Cerebellar nuclear complex (tissue), 1 donor: ENCODE data around the gene NEGR1.

Experiments
- DNase-seq, 2 experiments: peaks; one replicate each; lab custom pipeline; 2025; lab: John Stamatoyannopoulos, UW

NEGR1 gene

DNA sequence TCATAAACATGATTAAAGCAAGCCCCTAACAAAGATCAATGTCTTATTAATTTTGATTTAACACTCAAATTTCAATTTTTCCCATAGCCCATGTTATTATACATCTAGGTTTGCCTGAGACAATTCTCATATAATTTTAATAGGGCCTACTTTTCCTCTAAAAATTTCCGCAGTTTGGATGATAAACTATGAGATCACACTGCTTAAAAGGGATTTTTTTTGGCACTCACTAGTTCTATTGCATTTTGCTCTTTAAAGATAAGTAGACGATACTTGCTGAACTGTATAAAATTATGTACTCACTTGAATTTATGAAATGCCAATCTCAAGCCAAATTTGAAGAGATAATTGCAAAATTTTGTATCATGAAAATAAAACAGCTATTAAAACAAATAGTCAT is 721.1 kb downstream of the NEGR1 start:
- no peak for DNase-seq

DNA sequence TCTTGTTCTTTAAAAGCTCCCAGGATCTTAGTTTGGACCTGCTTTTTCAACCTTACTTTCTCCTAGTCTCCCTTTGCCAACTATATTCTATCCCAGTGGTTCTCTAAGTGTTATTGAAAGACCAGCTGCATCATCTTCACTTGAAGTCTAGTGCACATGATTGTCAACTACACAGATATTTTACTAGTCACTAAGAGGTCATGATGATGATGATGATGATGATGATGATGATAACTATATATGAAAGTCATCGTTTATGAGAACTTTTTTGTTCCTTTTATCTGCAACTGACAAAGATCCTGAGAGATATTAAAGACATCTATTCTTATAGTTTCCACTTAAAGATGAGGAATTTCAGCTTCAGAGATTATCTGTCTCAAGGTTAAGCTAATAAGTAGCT is 722.5 kb downstream of the NEGR1 start:
- DNase-seq = no peak

DNA sequence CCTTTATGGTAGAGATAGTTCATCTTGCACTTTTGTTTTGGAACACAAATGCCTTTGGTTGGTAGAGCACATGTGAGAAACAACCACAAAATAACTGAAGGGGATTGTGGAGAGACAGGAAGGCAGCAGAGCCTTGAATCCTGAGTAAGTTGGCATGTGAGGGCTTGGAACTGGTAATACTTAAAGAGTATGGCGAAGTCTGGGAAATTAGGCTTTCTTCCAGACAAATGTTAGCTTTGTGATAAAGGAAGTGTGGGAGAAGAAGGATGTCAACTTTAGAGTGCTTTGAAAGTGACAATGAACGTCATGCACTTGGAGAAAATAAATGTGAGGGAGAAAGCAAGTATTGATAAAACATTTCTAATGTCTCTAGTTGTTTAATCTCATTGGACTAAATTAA is 725.2 kb downstream of the NEGR1 start:
- DNase-seq = no peak

DNA sequence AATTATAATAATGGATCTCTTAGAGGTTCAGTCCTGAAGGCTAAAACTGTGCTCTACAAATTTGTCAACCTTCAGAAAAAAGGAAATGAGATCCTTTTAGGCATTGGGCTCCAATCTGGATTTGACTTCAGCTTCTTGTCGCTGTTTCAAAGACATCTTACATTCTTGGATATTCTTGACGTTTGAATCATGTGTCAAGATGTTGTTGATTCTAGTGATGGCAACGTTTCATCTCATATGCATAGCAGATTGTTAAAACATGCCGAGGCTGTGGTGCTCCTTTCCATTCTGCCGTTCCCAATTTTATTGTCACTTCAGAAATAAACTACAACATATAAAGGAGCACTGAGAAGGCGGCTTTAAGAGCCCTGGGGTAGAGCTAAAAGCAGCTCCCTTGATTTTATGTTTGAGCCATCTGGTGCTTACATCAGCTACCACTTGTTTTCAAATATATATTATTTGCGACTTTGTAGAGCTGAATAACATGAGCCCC is 733.9 kb downstream of the NEGR1 start:
- DNase-seq = no peak

DNA sequence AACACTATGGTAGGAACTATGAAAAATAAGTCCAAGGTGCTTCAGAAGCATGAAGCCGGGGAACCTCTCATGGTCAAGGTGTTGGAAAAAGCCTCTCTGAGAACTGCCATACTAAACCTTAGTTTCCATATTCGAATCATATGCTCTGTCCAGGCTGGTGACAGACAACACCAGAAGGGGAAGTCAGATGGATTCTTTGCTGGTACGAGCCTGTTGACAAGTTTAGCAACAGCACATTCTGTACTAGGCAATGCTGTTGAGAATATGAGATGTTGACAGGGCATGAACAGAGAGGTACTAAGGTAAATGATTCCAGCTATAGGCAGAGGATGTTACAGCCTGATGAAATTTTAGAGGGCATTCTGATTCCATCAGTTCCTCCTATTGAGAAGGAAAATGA is 740.2 kb downstream of the NEGR1 start:
- DNase-seq = no peak

DNA sequence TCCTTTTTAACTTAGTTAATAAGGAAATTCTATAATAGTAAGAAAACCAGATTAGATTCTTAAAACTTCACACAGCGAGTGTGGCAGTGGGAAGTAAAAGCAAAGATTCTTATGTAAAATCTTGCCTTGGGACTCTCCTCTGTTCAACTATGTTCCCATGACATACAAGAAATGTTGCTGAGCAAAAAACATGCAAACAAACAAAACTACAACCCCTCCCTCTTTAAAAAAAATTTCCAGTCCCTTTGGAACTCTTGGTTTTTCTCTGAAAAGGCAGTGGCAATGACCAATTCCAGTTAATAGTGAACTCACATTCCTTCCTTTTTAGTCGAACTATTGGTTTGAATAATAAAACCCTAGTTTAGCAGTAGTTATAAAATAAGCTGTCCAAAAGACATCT is 748.4 kb downstream of the NEGR1 start:
- no peak for DNase-seq

DNA sequence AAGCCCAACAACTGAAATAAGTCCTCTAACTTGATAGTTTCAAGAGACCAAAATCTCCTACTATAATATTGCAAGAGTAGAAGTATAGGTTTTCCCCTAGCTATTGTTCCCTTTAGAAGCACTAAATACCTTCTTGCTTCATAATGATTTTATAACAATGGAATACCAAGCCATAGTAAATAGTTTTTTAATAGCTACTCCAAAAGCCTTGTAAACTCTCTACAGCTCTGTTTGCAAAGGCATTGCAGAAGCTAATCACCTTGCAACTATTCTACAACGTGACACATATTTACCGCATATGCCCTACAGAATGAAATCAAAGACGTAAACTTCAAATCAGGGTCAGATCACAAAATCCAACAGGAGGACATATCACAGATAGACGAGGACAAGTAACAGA is 750.0 kb downstream of the NEGR1 start:
- no peak for DNase-seq

DNA sequence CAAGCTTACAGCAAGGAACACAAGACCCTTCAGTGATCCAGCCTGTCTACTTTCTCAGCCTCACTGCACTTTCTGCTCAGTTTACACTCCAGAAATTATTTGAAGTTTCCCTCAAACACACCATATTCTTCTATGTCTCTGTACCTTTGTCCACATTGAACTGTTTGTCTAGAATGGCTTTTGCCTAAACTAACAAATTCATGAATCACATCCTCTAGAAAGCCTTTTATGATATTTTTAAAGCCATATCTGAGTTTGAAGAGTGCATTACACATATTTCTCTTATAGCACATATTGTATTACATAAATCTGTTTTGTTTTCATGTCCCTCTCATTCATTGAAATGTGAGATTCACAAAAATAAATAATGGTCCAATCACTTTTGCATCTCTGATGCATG is 755.5 kb downstream of the NEGR1 start:
- DNase-seq = no peak

DNA sequence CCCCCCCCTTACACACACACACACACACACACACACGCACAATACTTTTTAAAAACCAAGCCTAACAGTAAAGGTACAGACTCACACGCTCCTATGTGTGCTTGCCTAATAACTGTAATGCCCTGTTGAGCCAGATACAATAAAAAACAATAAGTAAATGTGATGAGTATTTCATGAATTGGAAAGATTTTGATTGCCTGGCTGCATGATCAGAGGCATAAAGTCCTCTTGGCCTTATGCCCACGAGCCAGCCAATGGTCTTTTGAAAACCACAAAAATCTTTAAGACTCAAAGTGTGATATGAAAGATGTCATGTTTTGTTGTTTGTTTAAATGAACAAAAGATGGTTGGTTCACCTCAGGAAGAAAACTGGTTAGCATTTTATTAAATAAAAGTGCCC is 759.6 kb downstream of the NEGR1 start:
- no peak for DNase-seq

DNA sequence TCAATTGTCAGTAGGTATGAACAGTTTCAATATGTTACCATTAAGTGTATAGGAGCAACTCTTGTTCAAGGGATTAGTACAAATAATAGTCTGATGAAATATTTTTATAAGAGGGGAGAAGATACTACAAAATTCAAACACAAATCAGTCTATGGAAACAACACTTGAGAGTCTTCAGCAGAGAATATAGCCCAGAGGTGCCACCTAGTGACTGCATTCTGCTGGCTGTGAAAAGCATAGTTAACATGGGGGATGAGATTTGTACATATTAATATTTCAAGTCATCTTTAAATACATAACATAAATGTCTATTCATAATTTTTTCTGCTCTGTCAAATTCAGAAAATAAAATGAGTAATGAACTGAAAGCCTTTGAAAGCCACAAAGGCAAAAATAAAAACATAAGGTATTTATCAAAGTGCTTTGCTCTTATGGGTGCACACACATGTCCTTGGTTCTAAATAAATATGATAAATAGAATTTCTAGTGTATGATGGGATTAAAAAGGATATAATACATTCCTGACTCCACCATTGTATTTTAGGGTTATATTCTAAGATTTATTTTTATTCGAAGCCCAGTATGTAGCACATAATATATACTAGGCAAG is 760.6 kb downstream of the NEGR1 start:
- DNase-seq = no peak

DNA sequence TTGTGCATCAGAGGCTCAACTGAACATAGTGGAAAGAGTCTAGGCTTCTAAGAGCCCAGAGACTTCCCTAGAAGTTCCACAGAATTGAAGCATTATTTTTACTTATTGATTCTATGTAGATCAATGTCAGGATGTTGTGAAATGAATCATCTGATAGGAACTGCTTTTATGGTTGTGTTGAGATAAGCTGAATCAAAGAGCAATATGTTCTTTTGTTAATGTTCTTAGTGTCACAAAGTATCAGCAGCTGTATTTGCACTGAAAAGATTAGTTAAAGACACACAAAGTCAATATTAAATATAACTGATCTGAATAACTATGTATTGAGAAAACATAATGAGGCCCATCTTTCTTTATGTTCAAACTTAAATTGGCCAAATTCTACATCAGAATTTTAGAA is 770.8 kb downstream of the NEGR1 start:
- no peak for DNase-seq

DNA sequence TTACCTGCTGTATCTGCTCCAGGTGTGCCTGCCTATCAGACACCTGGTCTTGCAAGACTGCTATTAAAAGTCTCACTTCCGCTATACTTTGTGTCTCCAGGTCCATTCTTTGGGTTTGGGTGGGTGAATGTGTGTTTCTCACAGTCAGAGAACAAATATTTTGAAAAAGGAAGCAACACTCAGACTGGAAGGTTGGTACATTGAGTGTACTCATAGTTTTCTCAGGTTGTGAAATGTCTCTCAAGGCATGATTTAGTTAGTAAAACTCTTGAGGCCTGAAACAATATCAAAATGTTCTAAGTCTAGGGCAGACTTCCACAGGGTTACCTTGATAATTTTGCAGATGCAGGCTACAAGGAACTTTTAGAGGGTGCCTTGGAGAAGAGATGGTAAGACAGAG is 771.6 kb downstream of the NEGR1 start:
- no peak for DNase-seq

DNA sequence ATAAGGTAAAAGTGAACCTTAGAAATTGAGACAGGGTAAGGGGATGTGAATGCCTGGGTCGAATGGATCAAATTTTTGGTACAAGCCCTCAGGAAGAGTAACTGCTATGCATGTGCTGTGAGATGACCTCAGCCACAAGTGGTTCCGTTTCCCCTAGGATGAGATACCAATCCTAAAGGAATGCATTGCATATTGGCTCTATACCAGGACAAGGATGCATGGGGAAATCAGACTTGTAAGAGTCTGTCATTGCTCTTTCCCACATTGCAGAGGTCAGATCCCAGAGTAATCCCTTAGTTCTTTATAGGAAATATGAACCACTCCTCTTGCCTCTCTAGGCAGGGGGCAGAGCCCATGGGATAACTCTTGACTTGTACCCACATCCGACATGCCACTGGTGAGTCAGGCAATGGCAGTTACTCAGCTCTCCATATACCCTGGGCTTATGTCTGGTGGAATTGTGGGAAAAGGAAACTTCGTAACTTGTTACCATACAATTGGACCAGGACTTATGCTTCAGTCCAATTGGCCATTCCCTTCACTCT is 773.2 kb downstream of the NEGR1 start:
- DNase-seq = no peak

DNA sequence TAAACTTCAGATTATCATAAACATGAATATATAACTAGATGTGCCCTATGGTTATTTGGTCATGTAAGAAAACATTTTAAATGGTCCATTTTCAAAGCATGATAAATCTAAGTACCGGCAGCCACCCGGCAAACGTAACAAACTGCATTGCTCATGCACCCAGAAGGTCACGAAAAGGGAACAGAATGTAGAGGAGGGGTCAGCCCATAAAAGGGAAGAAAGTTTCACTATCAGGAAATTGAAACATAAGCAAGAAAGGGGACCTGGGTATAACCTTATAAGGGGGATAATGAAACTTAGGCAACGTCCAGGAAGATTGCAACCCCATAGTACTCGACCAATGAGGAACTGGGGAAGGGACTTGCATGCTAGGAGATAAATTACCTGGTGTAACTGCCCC is 780.3 kb downstream of the NEGR1 start:
- DNase-seq = no peak

DNA sequence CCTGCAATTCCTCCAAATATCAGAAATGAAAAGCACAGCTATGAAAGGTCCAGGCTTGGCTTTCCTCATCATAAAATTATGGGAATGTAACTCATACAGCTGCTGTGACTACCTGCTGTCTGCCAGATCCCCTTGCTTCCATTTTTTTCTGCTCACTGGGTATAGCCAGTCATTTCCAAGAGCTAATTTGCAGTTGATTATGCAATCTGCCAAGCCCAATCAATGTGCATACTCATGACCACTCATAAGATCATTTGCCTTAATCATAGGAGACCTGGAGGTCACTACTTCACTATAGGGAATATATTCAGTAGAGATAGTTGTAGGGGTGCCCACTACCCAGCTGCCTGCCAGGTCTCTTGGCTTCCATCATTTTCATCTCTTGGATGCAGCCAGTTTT is 783.8 kb downstream of the NEGR1 start:
- DNase-seq = no peak

DNA sequence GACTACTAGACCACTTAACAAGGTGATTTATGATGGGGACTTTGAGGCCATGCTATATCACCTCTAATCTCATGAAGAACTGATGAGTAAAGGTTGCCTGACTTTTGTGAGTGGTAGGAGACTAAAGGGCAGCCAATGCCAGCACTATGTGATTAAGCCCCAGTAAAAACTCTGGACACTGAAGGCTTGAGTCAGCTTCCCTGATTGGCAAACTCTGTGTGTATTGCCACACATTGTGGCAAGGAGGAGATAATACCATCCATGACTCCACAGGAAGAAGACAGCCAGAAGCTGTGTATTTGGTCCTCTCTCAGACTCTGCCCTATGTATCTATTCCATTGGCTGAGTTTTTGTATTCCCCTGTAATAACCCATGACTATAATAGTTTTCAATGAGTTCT is 788.2 kb downstream of the NEGR1 start:
- no peak for DNase-seq

DNA sequence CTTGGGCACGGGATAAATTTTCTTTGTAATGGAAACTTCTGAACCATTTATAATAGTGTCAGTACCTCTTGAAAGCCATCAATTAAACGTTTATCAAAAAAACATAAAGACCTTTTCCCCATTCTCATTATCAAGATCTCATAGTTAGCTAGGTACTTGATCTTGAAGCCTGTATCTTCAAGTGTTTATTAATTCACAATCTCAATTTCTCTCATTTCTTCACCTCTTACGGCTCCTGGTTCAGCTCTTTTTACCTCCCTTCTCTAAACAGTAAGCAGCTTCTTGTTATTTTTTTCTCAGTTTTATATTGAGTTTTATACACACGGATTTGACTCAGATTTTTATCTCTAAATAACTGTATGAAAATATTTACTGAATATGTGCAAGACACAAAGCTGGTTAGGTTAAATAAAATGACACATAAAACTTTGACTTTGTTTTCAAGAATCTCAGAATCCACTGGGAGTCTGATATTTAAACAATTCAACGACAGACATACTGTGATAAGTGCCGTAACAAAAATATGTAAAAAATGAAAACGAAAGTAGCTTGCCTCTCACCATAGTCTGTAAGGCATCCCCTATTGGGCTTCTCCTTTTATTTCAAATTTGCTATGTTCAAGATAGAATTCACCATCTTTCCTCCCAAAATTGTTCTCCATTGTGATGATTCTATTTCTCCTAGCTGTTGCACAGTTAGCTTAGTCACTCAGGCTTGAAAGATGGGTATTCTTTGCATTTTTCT is 789.9 kb downstream of the NEGR1 start:
- DNase-seq = no peak

DNA sequence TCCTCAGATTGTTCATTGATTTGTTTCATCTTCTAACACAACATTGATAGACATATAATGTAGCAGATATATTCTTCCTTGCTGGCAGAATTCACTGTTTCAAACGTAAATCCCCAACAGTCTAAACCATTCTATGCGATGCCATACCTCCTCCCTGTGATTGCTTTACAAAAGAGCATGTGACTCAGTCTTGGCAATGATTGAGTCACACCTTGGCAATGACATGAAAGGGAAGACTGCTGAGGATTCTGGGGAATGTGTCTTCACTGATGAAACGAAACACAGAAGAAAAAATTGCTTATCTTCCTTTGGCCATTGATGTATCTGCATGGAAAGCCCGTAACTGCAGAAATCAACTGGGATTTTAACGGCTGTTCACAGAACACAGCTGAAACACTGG is 791.9 kb downstream of the NEGR1 start:
- no peak for DNase-seq

DNA sequence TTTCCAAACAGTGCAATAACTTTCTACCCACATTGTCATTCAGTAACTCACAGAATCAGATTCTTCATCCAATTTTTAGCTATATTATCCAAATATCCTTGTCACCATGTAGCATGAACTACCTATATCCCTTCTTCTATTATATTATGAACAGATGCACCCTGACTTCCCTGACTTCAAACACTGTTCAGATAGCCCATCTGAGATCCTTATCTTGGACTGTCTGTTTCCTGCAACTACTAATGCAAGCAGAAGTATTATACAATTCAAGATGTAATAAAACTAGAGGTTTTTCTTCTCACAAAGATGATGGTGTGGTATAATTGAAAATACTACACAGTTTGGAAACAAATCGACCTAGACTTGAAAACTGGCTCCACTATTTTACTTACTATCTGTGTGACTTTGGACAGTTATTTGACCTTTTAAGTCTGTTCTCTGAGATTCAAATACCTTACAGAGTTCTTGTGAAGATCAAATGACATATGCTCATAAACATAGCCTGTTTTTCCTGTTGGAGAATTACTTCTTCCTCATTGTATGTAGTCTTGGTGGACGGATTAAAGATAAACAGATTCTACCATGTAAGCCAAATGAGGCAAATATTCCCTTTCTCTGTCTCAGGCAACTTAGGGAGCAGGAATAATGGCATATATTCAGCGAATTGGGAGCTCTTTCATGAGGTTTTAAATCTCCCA is 793.6 kb downstream of the NEGR1 start:
- DNase-seq = no peak

DNA sequence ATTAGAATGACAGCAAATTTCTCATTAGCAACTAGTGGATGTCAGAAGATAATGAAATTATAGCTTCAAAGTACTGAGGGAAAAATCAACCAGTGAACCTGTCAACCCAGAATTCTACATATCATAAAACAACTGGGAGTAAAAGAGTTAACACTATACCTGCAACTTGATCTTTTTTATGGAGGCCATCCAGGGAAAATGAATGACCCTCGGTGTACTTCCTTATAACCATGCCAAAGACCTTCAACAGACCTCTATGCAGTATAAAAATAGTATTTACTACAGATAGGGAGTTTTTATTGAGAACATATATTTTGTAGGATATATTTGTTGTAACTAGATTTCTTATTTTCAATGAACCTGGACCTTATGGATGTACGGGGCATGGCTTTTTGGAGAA is 809.0 kb downstream of the NEGR1 start:
- no peak for DNase-seq

DNA sequence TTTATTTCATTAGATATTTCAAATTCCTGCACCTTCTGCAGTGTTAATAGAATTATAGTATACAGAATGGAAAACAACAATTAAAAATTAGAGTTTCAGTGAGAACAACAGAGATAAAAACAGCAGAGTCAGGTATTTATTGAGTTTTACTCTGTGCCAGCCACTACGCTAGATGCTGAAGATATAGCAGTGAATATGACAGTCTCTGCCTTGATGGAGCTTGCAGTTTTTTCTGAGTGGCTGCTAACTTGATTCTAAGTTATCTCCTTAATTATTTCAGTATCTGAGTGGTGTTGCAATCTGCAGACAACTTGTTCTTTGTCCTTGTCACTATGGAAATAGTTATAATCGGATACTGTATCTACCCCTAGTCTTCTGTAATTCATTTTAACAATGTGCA is 817.2 kb downstream of the NEGR1 start:
- DNase-seq = no peak

DNA sequence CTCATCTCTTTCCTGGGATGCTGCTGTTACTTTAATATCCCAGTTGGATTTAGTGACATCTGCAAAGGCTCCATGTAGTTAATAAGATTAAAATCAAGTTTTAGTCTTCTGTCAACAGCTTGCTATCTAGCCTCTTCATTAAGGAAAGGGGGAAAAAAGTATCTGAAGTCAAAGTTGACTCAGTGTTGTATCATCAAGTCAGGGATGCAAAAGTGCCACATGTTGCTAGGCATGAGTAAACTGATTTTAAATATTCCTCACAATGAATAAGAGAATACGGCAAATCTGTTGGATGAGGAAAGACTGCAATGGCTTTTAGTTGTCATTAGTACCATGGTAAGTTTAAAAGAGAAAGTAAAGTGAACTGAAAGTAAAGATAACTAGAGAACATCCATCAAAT is 818.3 kb downstream of the NEGR1 start:
- no peak for DNase-seq

DNA sequence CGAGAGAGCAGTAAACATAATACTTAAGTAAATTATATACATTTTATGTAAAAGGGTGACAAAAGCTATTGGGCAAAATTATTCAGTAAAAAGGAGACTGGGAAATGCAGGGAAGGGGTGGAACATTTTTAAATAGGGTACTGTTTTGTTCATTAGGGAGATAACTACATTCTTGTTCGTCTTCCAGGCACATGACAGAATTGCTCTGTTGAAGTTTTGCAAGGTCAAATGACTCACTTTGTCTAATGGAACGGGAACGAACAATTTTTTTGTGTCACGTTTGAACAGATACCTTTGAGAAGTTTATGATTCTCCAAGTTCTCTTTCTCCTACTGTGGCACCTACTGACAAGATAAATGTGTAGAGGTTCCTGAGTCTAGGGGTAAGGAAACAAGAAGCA is 819.2 kb downstream of the NEGR1 start:
- DNase-seq = no peak
